ENCODE results near the gene ALPK1. TPM values are rescaled to one million over a fixed set of nuclear protein-coding genes. Genes with fewer than 3 reads are reported as not detected.

Gene ALPK1
- total RNA-seq, 1 experiment from 2014 or later, result 21.3 TPM

DNA sequence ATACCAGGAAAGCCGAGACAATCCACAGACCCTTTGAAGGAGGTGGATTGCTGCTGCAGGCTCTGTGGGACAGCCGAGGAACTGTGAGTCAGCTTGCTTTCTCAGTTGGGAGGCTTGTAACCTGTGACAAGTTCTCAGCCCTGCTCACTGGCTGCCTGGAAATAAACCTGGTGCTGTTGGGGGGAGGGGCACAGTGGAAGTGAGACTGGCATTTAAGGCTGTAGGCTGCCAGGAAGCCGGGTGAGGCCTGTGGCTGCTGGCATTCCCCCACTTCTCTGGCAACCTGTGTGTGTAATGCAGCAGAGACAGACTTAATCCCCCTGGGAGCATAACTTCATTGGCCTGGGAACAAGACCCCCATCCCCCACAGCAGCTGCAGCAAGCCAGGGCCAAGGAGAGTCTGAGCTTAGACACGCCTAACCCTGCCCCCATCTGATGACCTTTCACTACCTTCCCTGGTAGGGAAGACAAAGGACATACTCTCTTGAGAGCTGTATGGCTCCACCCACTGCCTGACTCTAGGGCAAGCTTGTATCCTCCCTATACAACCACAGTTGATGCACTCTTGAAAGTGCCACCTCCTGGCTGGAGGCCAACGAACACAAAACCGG is 64.1 kb downstream of the ALPK1 start:
- no peaks in the 10 kb centered on the region for H3K9me3 ChIP-seq (ENCODE audit: control insufficient read depth in 1 of 2, insufficient read depth in 1 of 2, low read depth in 1 of 2, low read length in 2 of 2)
- no peaks in the 10 kb centered on the region for H3K27me3 ChIP-seq (ENCODE audit: insufficient read depth, low read length)
- H3K9me2 ChIP-seq (ENCODE audit: insufficient read depth), result no peaks in the 10 kb centered on the region
- no TSS peak for BruUV-seq (replicated peaks)
- peaks cover 0 to 9% of the 10 kb centered on the region in 2 experiments; a peak in 1 of 4 replicates for H3K4me1 ChIP-seq (ENCODE audit: control insufficient read depth in 1 of 2, insufficient read depth in 2 of 2, low read length in 2 of 2)
- ChIA-PET CTCF (no interaction called here), POLR2A (no interaction called here), RAD21 (ENCODE audit: low non-redundant PET in 1 of 2, low total read pairs in 2 of 2, uncharacterized antibody in 2 of 2, unreplicated experiment in 2 of 2) (no interaction called here)
- no peak overlapping the region for H3K4me3 ChIP-seq (replicated peaks in 1 of 2; ENCODE audit: low read depth in 1 of 2, low read length in 2 of 2)
- intact Hi-C loops (cut with micrococcal nuclease), result no loop called here
- no peaks in the 10 kb centered on the region for H3K79me2 ChIP-seq (ENCODE audit: insufficient read depth, low read length)
- peak; percentile 72 for ATAC-seq
- H3K9ac ChIP-seq (ENCODE audit: low read length), result no peak overlapping the region
- H3K27ac ChIP-seq (ENCODE audit: low read depth, low read length), result no peak overlapping the region
- no peak for DNase-seq (ENCODE audit: low read depth, low spot score)
- no peaks in the 10 kb centered on the region for H3K36me3 ChIP-seq (ENCODE audit: control insufficient read depth in 1 of 2, insufficient read depth in 2 of 2, low read length in 2 of 2)
- TF ChIP-seq SRF (IDR thresholded peaks at IDR 0.05; ENCODE audit: low read depth) (no peak), CEBPB (IDR thresholded peaks at IDR 0.05; ENCODE audit: low read depth) (no peak), CTCF (IDR thresholded peaks at IDR 0.05 in 2 of 3, conservative IDR thresholded peaks at IDR 0.05 in 1 of 3; ENCODE audit: borderline replicate concordance in 1 of 3, insufficient read depth in 1 of 3, low read depth in 2 of 3, low read length in 2 of 3) (no peak), JUND (IDR thresholded peaks at IDR 0.05) (no peak), POLR2A (IDR thresholded peaks at IDR 0.05; ENCODE audit: borderline replicate concordance, extremely low read depth, insufficient read depth, insufficient read length) (no peak), TCF7L2 (IDR thresholded peaks at IDR 0.05; ENCODE audit: borderline replicate concordance, extremely low read depth, insufficient read depth, insufficient read length) (no peak), MAX (IDR thresholded peaks at IDR 0.05) (no peak), ZFX (IDR thresholded peaks at IDR 0.05) (no peak), POLR2AphosphoS5 (IDR thresholded peaks at IDR 0.05; ENCODE audit: low read depth, low read length) (no peak), EZH2 (IDR thresholded peaks at IDR 0.05) (no peak), SP1 (IDR thresholded peaks at IDR 0.05; ENCODE audit: low read depth) (no peak), ZBTB33 (IDR thresholded peaks at IDR 0.05; ENCODE audit: extremely low read depth, insufficient replicate concordance, low read length) (no peak), ZNF274 (IDR thresholded peaks at IDR 0.05; ENCODE audit: low read depth, low read length) (no peak), YY1 (IDR thresholded peaks at IDR 0.05; ENCODE audit: extremely low read depth, insufficient replicate concordance, low read depth, low read length) (no peak), EZH2phosphoT487 (IDR thresholded peaks at IDR 0.05; ENCODE audit: borderline replicate concordance) (no peak), REST (IDR thresholded peaks at IDR 0.05; ENCODE audit: low read depth) (no peak), EGR1 (IDR thresholded peaks at IDR 0.05; ENCODE audit: low read depth) (no peak), FOSL1 (IDR thresholded peaks at IDR 0.05; ENCODE audit: low read depth) (no peak), SIN3A (IDR thresholded peaks at IDR 0.05; ENCODE audit: low read depth) (no peak), ELF1 (IDR thresholded peaks at IDR 0.05; ENCODE audit: borderline replicate concordance, low read depth) (no peak)
- no peaks in the 10 kb centered on the region for H4K20me1 ChIP-seq (ENCODE audit: insufficient read depth)
- 0 out of 2 replicates have a peak overlapping the region, but pooled peaks have one; percentile 7 for H3K4me2 ChIP-seq (ENCODE audit: low read length)
- no peak overlapping the region for H2AFZ ChIP-seq (ENCODE audit: low read depth, low read length, poor library complexity, severe bottlenecking)
